ENCODE results near the gene TIAM2.
"Not testable (repeated sequence)": the region's sequence is repeated elsewhere in the genome, so short reads cannot be mapped to it uniquely, and the experiment has no call there.

The TIAM2 gene

GRCh38 chr6:155088856-155089255 is 93.7 kb downstream of the TIAM2 start:
- H3K4me1 ChIP-seq (ENCODE audit: insufficient read depth, low read length), result peaks cover 15% of the 10 kb centered on the region
- no peaks in the 10 kb centered on the region for H3K36me3 ChIP-seq (ENCODE audit: insufficient read depth, low read depth, low read length)
- no peaks in the 10 kb centered on the region for H3K9me3 ChIP-seq (ENCODE audit: insufficient read depth, low read depth, low read length)
- no peak overlapping the region for H3K9ac ChIP-seq (ENCODE audit: low read depth, low read length)
- H3K27me3 ChIP-seq (ENCODE audit: insufficient read depth, low read length), result no peaks in the 10 kb centered on the region
- no peak overlapping the region for H3K27ac ChIP-seq (ENCODE audit: low read length)
- H3K4me3 ChIP-seq (ENCODE audit: low read length), result no peak overlapping the region

- Histone ChIP-seq H3K4me3 (ENCODE audit: low read length) (no peak overlapping the region), H3K27me3 (ENCODE audit: insufficient read depth, low read length) (no peaks in the 10 kb centered on the region), H3K4me1 (ENCODE audit: insufficient read depth, low read length) (peaks cover 8% of the 10 kb centered on the region), H3K9me3 (ENCODE audit: insufficient read depth, low read depth, low read length) (no peaks in the 10 kb centered on the region), H3K9ac (ENCODE audit: low read depth, low read length) (no peak overlapping the region), H3K36me3 (ENCODE audit: insufficient read depth, low read depth, low read length) (no peaks in the 10 kb centered on the region), H3K27ac (ENCODE audit: low read length) (no peak overlapping the region)
Measured at GRCh38 chr6:155089746-155090145, 94.6 kb downstream of the TIAM2 start.

- H3K9ac ChIP-seq (ENCODE audit: low read depth, low read length), result no peak overlapping the region
- H3K27ac ChIP-seq (ENCODE audit: low read length), result no peak overlapping the region
- H3K4me3 ChIP-seq (ENCODE audit: low read length), result no peak overlapping the region
- H3K27me3 ChIP-seq (ENCODE audit: insufficient read depth, low read length), result no peaks in the 10 kb centered on the region
- no peaks in the 10 kb centered on the region for H3K9me3 ChIP-seq (ENCODE audit: insufficient read depth, low read depth, low read length)
- H3K36me3 ChIP-seq (ENCODE audit: insufficient read depth, low read depth, low read length), result no peaks in the 10 kb centered on the region
- H3K4me1 ChIP-seq (ENCODE audit: insufficient read depth, low read length), result peaks cover 4% of the 10 kb centered on the region
Measured at GRCh38 chr6:155090166-155090565, 95.1 kb downstream of the TIAM2 start.

GRCh38 chr6:155091756-155092155 is 96.6 kb downstream of the TIAM2 start:
- no peaks in the 10 kb centered on the region for H3K9me3 ChIP-seq (ENCODE audit: insufficient read depth, low read depth, low read length)
- H3K4me1 ChIP-seq (ENCODE audit: insufficient read depth, low read length), result no peaks in the 10 kb centered on the region
- no peak overlapping the region for H3K4me3 ChIP-seq (ENCODE audit: low read length)
- H3K9ac ChIP-seq (ENCODE audit: low read depth, low read length), result no peak overlapping the region
- H3K36me3 ChIP-seq (ENCODE audit: insufficient read depth, low read depth, low read length), result no peaks in the 10 kb centered on the region
- no peak overlapping the region for H3K27ac ChIP-seq (ENCODE audit: low read length)
- no peaks in the 10 kb centered on the region for H3K27me3 ChIP-seq (ENCODE audit: insufficient read depth, low read length)

- H3K36me3 ChIP-seq (ENCODE audit: insufficient read depth, low read depth, low read length), result no peaks in the 10 kb centered on the region
- no peaks in the 10 kb centered on the region for H3K9me3 ChIP-seq (ENCODE audit: insufficient read depth, low read depth, low read length)
- H3K27ac ChIP-seq (ENCODE audit: low read length), result no peak overlapping the region
- no peaks in the 10 kb centered on the region for H3K27me3 ChIP-seq (ENCODE audit: insufficient read depth, low read length)
- no peak overlapping the region for H3K4me3 ChIP-seq (ENCODE audit: low read length)
- no peak overlapping the region for H3K9ac ChIP-seq (ENCODE audit: low read depth, low read length)
- no peaks in the 10 kb centered on the region for H3K4me1 ChIP-seq (ENCODE audit: insufficient read depth, low read length)
Measured at GRCh38 chr6:155093430-155093829, 98.3 kb downstream of the TIAM2 start.

- no peaks in the 10 kb centered on the region for H3K27me3 ChIP-seq (ENCODE audit: insufficient read depth, low read length)
- no peaks in the 10 kb centered on the region for H3K9me3 ChIP-seq (ENCODE audit: insufficient read depth, low read depth, low read length)
- H3K4me3 ChIP-seq (ENCODE audit: low read length), result no peak overlapping the region
- no peak overlapping the region for H3K9ac ChIP-seq (ENCODE audit: low read depth, low read length)
- no peak overlapping the region for H3K27ac ChIP-seq (ENCODE audit: low read length)
- H3K36me3 ChIP-seq (ENCODE audit: insufficient read depth, low read depth, low read length), result no peaks in the 10 kb centered on the region
- H3K4me1 ChIP-seq (ENCODE audit: insufficient read depth, low read length), result no peaks in the 10 kb centered on the region
Measured at GRCh38 chr6:155100087-155100486, 105.0 kb downstream of the TIAM2 start.

- Histone ChIP-seq H3K9ac (ENCODE audit: low read depth, low read length) (no peak overlapping the region), H3K4me1 (ENCODE audit: insufficient read depth, low read length) (no peaks in the 10 kb centered on the region), H3K9me3 (ENCODE audit: insufficient read depth, low read depth, low read length) (no peaks in the 10 kb centered on the region), H3K4me3 (ENCODE audit: low read length) (no peak overlapping the region), H3K27me3 (ENCODE audit: insufficient read depth, low read length) (no peaks in the 10 kb centered on the region), H3K27ac (ENCODE audit: low read length) (no peak overlapping the region), H3K36me3 (ENCODE audit: insufficient read depth, low read depth, low read length) (no peaks in the 10 kb centered on the region)
Measured at GRCh38 chr6:155100591-155100990, 105.5 kb downstream of the TIAM2 start.

GRCh38 chr6:155103083-155103645 is 108.0 kb downstream of the TIAM2 start:
- not testable (repeated sequence) for H3K9me3 ChIP-seq (ENCODE audit: insufficient read depth, low read depth, low read length); H3K4me1 ChIP-seq (ENCODE audit: insufficient read depth, low read length); H3K36me3 ChIP-seq (ENCODE audit: insufficient read depth, low read depth, low read length); H3K27me3 ChIP-seq (ENCODE audit: insufficient read depth, low read length); H3K9ac ChIP-seq (ENCODE audit: low read depth, low read length); H3K4me3 ChIP-seq (ENCODE audit: low read length); H3K27ac ChIP-seq (ENCODE audit: low read length)

- no peaks in the 10 kb centered on the region for H3K9me3 ChIP-seq (ENCODE audit: insufficient read depth, low read depth, low read length)
- H3K4me3 ChIP-seq (ENCODE audit: low read length), result no peak overlapping the region
- no peaks in the 10 kb centered on the region for H3K36me3 ChIP-seq (ENCODE audit: insufficient read depth, low read depth, low read length)
- no peaks in the 10 kb centered on the region for H3K27me3 ChIP-seq (ENCODE audit: insufficient read depth, low read length)
- H3K9ac ChIP-seq (ENCODE audit: low read depth, low read length), result no peak overlapping the region
- no peak overlapping the region for H3K27ac ChIP-seq (ENCODE audit: low read length)
- H3K4me1 ChIP-seq (ENCODE audit: insufficient read depth, low read length), result no peaks in the 10 kb centered on the region
Measured at GRCh38 chr6:155103816-155104366, 108.8 kb downstream of the TIAM2 start.

GRCh38 chr6:155106456-155107115 is 111.5 kb downstream of the TIAM2 start:
- Histone ChIP-seq H3K9ac (ENCODE audit: low read depth, low read length) (no peak overlapping the region), H3K27ac (ENCODE audit: low read length) (no peak overlapping the region), H3K36me3 (ENCODE audit: insufficient read depth, low read depth, low read length) (no peaks in the 10 kb centered on the region), H3K4me3 (ENCODE audit: low read length) (no peak overlapping the region), H3K9me3 (ENCODE audit: insufficient read depth, low read depth, low read length) (no peaks in the 10 kb centered on the region), H3K27me3 (ENCODE audit: insufficient read depth, low read length) (no peaks in the 10 kb centered on the region), H3K4me1 (ENCODE audit: insufficient read depth, low read length) (peaks cover 13% of the 10 kb centered on the region; the same call in 1 of the 2 replicates)

GRCh38 chr6:155107432-155108069 is 112.4 kb downstream of the TIAM2 start:
- Histone ChIP-seq H3K9ac (ENCODE audit: low read depth, low read length) (no peak overlapping the region), H3K27me3 (ENCODE audit: insufficient read depth, low read length) (no peaks in the 10 kb centered on the region), H3K9me3 (ENCODE audit: insufficient read depth, low read depth, low read length) (no peaks in the 10 kb centered on the region), H3K4me1 (ENCODE audit: insufficient read depth, low read length) (peaks cover 14% of the 10 kb centered on the region; the same call in 1 of the 2 replicates), H3K27ac (ENCODE audit: low read length) (no peak overlapping the region), H3K4me3 (ENCODE audit: low read length) (no peak overlapping the region), H3K36me3 (ENCODE audit: insufficient read depth, low read depth, low read length) (no peaks in the 10 kb centered on the region)

Data from iPS-20b (cell line).